CD4-positive, alpha-beta T cell (primary cell): ENCODE measurements around the gene ESYT2. TPM values are rescaled to one million over a fixed set of nuclear protein-coding genes. Genes with fewer than 3 reads are reported as not detected.
"Not testable (repeated sequence)": the region's sequence is repeated elsewhere in the genome, so short reads cannot be mapped to it uniquely, and the experiment has no call there.

ENCODE experiments used
- ATAC-seq: fragments of 200-7000 bp; cut with Tn5 transposase; one replicate; pipeline ENCODE4 v1.10.0; 2022; ENCODE audit warnings: mild to moderate bottlenecking; ENCODE audit not compliant: poor library complexity
- CTCF ChIA-PET: fragments of 350-600 bp; sonication (Branson Sonifier 250); formaldehyde crosslinking; loops from one replicate; lab custom pipeline; 2021; ENCODE audit warnings: antibody characterized with exemption, inconsistent platforms; lab: Charles Lee
- POLR2A ChIA-PET: fragments of 350-600 bp; sonication (Branson Sonifier 250); formaldehyde crosslinking; loops from one replicate; lab custom pipeline; 2021; ENCODE audit warnings: antibody characterized with exemption, inconsistent platforms; lab: Charles Lee
- DNase-seq, 14 experiments: peaks; one replicate each; pipeline ENCODE4 v3.0.0-alpha.2; 2013 to 2020; ENCODE audit warnings: mixed read lengths in 2 of 14
- H3K27ac ChIP-seq, 2 donors: one replicate each; pipeline versions ENCODE4 v1.5.1 to v1.7.0; 2013; ENCODE audit warnings: low read length in 2 of 2, low read depth in 1 of 2, mild to moderate bottlenecking in 1 of 2
- H3K27me3 ChIP-seq, 2 experiments: 1 replicate in 1 of 2; 2 replicates in 1 of 2; pipeline versions ENCODE4 v1.6.1 to v1.7.0; 2013; ENCODE audit warnings: low read length in 2 of 2, control low read depth in 1 of 2, mild to moderate bottlenecking in 1 of 2, moderate library complexity in 1 of 2; ENCODE audit not compliant: insufficient read depth in 2 of 2, control insufficient read depth in 1 of 2
- H3K36me3 ChIP-seq: one replicate; pipeline ENCODE4 v1.6.1; 2013; ENCODE audit warnings: low read length, control low read depth; ENCODE audit not compliant: insufficient read depth
- H3K4me1 ChIP-seq: one replicate; pipeline ENCODE4 v1.6.1; 2013; ENCODE audit warnings: low read length, control low read depth; ENCODE audit not compliant: insufficient read depth
- H3K4me3 ChIP-seq: one replicate; pipeline ENCODE4 v1.5.1; 2013; ENCODE audit warnings: mild to moderate bottlenecking, low read length, moderate library complexity
- H3K9me3 ChIP-seq, 2 experiments: 1 replicate in 1 of 2; 2 replicates in 1 of 2; pipeline versions ENCODE4 v1.6.1 to v1.7.0; 2013; ENCODE audit warnings: low read length in 2 of 2, mild to moderate bottlenecking in 2 of 2, control low read depth in 1 of 2, moderate library complexity in 1 of 2; ENCODE audit not compliant: control insufficient read depth in 1 of 2, insufficient read depth in 1 of 2
- H3K27ac Mint-ChIP-seq: one replicate; pipeline ENCODE4 v1.8.0; 2020; ENCODE audit warnings: mixed read lengths
- H3K27me3 Mint-ChIP-seq: one replicate; pipeline ENCODE4 v1.8.0; 2021; ENCODE audit warnings: mixed read lengths
- H3K36me3 Mint-ChIP-seq: one replicate; pipeline ENCODE4 v1.8.0; 2021; ENCODE audit warnings: low read depth, mixed read lengths
- H3K4me1 Mint-ChIP-seq: one replicate; pipeline ENCODE4 v1.8.0; 2021; ENCODE audit warnings: low read depth, mixed read lengths
- H3K4me3 Mint-ChIP-seq: one replicate; pipeline ENCODE4 v1.8.0; 2020; ENCODE audit warnings: mild to moderate bottlenecking, mixed read lengths
- H3K9me3 Mint-ChIP-seq: one replicate; pipeline ENCODE4 v1.8.0; 2020; ENCODE audit warnings: mixed read lengths
- CTCF ChIP-seq: fragments of 200-600 bp; IDR thresholded peaks from one replicate; pipeline ENCODE4 v1.8.0; 2022; ENCODE audit warnings: antibody characterized with exemption, mild to moderate bottlenecking
- intact Hi-C, 2 experiments: fragments of 100-400 bp; cut with DNase I in 1 of 2; cut with micrococcal nuclease in 1 of 2; formaldehyde crosslinking; loops; one replicate each; pipeline versions ENCODE4 v1.15.1 to v1.9.0; 2023 to 2025; cut with DNase I, micrococcal nuclease
- total RNA-seq, 174 experiments: library from RNA in 2 of 174; stranded (reverse) in 2 of 174; gene quantifications; one replicate each; pipeline ENCODE4 v1.2.3 and lab custom pipeline; 2021 to 2026

The ESYT2 gene
- total RNA-seq, 2 experiments from 2014 or later = 106 to 112 TPM

DNA sequence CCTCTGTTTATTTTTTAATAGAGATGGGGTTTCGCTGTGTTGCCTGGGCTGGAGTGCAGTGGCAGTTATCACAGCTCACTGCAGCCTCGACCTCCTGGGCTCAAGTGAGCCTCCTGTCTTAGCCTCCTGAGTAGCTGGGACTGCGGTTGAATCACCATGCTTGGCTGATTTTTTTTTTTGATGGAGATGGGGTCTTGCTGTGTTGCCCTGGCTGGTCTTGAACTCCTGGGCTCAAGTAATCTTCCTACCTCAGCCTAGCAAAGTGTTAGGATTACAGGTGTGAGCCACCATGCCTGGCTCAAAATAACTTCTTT, 35.2 kb upstream of the ESYT2 start:
- Mint-ChIP-seq H3K27me3 (no peaks in the 10 kb centered on the region), H3K36me3 (no peaks in the 10 kb centered on the region), H3K9me3 (no peaks in the 10 kb centered on the region), H3K4me3 (peak overlapping the region; percentile 98), H3K27ac (peak overlapping the region; percentile 76), H3K4me1 (peaks cover 55% of the 10 kb centered on the region)
- no peak for TF ChIP-seq CTCF
- no peak overlapping the region for H3K27ac ChIP-seq
- no peaks in the 10 kb centered on the region for H3K27me3 ChIP-seq
- no peak for ATAC-seq
- no peak for DNase-seq
- ChIA-PET CTCF (no interaction called here), POLR2A (interaction anchor here (0.7 to 2.3 kb wide), 8 partner anchors 17 to 160 kb away, joined by 3 to 21 read pairs (median 7); partner anchors contain the start of genes ESYT2 and NCAPG2)
- H3K9me3 ChIP-seq = peaks cover 0 to 5% of the 10 kb centered on the region in 2 experiments
- peak overlapping the region; percentile 58 for H3K4me3 ChIP-seq
- intact Hi-C loops = no loop called here
- no peaks in the 10 kb centered on the region for H3K36me3 ChIP-seq
- peaks cover 17% of the 10 kb centered on the region for H3K4me1 ChIP-seq

GRCh38 chr7:158863611-158864506, 34.5 kb upstream of the ESYT2 start:
- no peak for TF ChIP-seq CTCF
- peak overlapping the region; percentile 98 for H3K4me3 Mint-ChIP-seq
- DNase-seq (peak in 8 of 14 experiments; percentile 6 to 63 (median 36)), ATAC-seq (peak; percentile 76)
- no peaks in the 10 kb centered on the region for H3K9me3 Mint-ChIP-seq
- no peak overlapping the region for H3K27ac ChIP-seq
- no peaks in the 10 kb centered on the region for H3K36me3 Mint-ChIP-seq
- peaks cover 0 to 5% of the 10 kb centered on the region in 2 experiments for H3K9me3 ChIP-seq
- peaks cover 61% of the 10 kb centered on the region for H3K4me1 Mint-ChIP-seq
- H3K27ac Mint-ChIP-seq = peak overlapping the region; percentile 76
- POLR2A ChIA-PET = interaction anchor here (0.7 to 2.3 kb wide), 11 partner anchors 16 to 159 kb away, joined by 3 to 21 read pairs (median 4); partner anchors contain the start of genes ESYT2 and NCAPG2
- no peaks in the 10 kb centered on the region for H3K27me3 ChIP-seq
- CTCF ChIA-PET = interaction anchor here (0.7 to 1.1 kb wide), 2 partner anchors 54 to 124 kb away, joined by 3 read pairs; no protein-coding TSS in a partner anchor
- peaks cover 20% of the 10 kb centered on the region for H3K4me1 ChIP-seq
- intact Hi-C loops = no loop called here
- H3K36me3 ChIP-seq = no peaks in the 10 kb centered on the region
- peak overlapping the region; percentile 58 for H3K4me3 ChIP-seq
- no peaks in the 10 kb centered on the region for H3K27me3 Mint-ChIP-seq

DNA sequence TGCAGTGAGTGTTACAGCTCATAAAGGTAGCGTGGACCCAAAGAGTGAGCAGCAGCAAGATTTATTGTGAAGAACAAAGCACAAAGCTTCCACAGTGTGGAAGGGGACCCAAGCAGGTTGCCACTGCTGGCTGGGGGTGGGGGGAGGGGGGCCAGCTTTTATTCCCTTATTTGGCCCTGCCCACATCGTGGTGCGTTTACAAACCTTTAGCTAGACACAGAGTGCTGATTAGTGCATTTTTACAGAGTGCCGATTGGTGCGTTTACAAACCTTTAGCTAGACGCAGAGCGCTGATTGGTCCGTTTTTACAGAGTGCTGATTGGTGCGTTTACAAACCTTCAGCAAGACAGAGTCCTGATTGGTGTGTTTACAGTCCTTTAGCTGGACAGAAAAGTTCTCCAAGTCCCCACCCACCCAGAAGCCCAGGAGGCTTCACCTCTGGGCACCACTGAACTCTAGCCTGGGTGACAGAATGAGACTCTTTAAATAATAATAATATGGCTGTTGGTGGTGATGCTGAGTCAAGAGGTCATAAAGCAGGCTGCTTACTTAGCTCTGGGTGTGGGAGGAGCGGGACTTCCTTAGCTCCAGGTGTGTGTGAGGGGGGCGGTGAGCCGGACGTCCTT, 33.8 kb upstream of the ESYT2 start:
- CTCF ChIA-PET = interaction anchor here (1.1 kb wide), 1 partner anchor 123 kb away, joined by 3 read pairs; no protein-coding TSS in a partner anchor
- H3K36me3 ChIP-seq, H3K27me3 Mint-ChIP-seq, H3K9me3 Mint-ChIP-seq, H3K9me3 ChIP-seq, intact Hi-C loops, H3K36me3 Mint-ChIP-seq, H3K27ac ChIP-seq, H3K27me3 ChIP-seq: not testable (repeated sequence)
- peaks cover 67% of the 10 kb centered on the region for H3K4me1 Mint-ChIP-seq
- Histone ChIP-seq H3K4me1 (peaks cover 20% of the 10 kb centered on the region), H3K4me3 (peak overlapping the region; percentile 58)
- peak overlapping the region; percentile 98 for H3K4me3 Mint-ChIP-seq
- ATAC-seq = peak; percentile 56
- peak overlapping the region; percentile 76 for H3K27ac Mint-ChIP-seq
- peak in 1 of 14 experiments; percentile 26 for DNase-seq
- POLR2A ChIA-PET = interaction anchor here (0.7 to 2.3 kb wide), 9 partner anchors 16 to 159 kb away, joined by 3 to 21 read pairs (median 4); partner anchors contain the start of genes ESYT2 and NCAPG2
